H1 (cell line): Measurements from ENCODE around the gene RAB11A. TPM values are rescaled to one million over a fixed set of nuclear protein-coding genes. Genes with fewer than 3 reads are reported as not detected.

Source experiments
- CTCF ChIA-PET: fragments of 300-600 bp; sonication (Branson Sonifier 250); formaldehyde crosslinking; loops from one replicate; lab custom pipeline; 2021; ENCODE audit not compliant: partially characterized antibody; lab: Charles Lee
- POLR2A ChIA-PET: fragments of 300-600 bp; sonication (Branson Sonifier 250); formaldehyde crosslinking; loops from one replicate; lab custom pipeline; 2021; ENCODE audit warnings: inconsistent platforms; ENCODE audit not compliant: partially characterized antibody; lab: Charles Lee
- DNase-seq, 2 experiments: peaks; one replicate each; pipeline versions ENCODE4 v3.0.0 to v3.0.0-alpha.2; 2010 to 2022; ENCODE audit warnings: low spot score in 2 of 2, low read depth in 1 of 2, mixed read lengths in 1 of 2
- FAIRE-seq: peaks from 2 replicates; lab custom pipeline; 2011; peaks lifted over from hg19 to GRCh38; lab: Jason Lieb, UNC
- H2AFZ ChIP-seq: 2 replicates; pipeline ENCODE4 v1.8.1; 2012; ENCODE audit warnings: low read length, inconsistent platforms
- H2AK5ac ChIP-seq: 2 replicates; pipeline ENCODE4 v1.6.1; 2013; ENCODE audit warnings: low read depth, low read length
- H2BK120ac ChIP-seq: replicated peaks from 2 replicates; pipeline ENCODE3; 2013; ENCODE audit warnings: low read depth, low read length, inconsistent platforms
- H2BK12ac ChIP-seq: 2 replicates; pipeline ENCODE4 v1.6.1; 2013; ENCODE audit warnings: low read depth, low read length
- H2BK15ac ChIP-seq: 2 replicates; pipeline ENCODE4 v1.6.1; 2013; ENCODE audit warnings: low read length
- H2BK20ac ChIP-seq: 2 replicates; pipeline ENCODE4 v1.6.1; 2013; ENCODE audit warnings: low read length
- H2BK5ac ChIP-seq: 2 replicates; pipeline ENCODE4 v1.6.1; 2013; ENCODE audit warnings: low read depth, low read length
- H3K14ac ChIP-seq: 2 replicates; pipeline ENCODE4 v1.6.1; 2013; ENCODE audit warnings: inconsistent platforms; ENCODE audit not compliant: insufficient read length
- H3K18ac ChIP-seq: 2 replicates; pipeline ENCODE4 v1.6.1; 2013; ENCODE audit warnings: low read length; ENCODE audit errors: extremely low read depth
- H3K23ac ChIP-seq: 2 replicates; pipeline ENCODE4 v1.6.1; 2013; ENCODE audit warnings: inconsistent platforms; ENCODE audit not compliant: insufficient read length
- H3K23me2 ChIP-seq: 2 replicates; pipeline ENCODE4 v1.6.1; 2013; ENCODE audit warnings: low read depth, low read length
- H3K27ac ChIP-seq: 2 replicates; pipeline ENCODE4 v1.6.1; 2011; ENCODE audit warnings: low read depth, low read length, inconsistent platforms
- H3K27me3 ChIP-seq, 4 experiments: replicated peaks in 1 of 4; 1 replicate in 1 of 4; 2 replicates in 3 of 4; pipeline versions ENCODE4 v1.6.1 to v1.8.1; 2011 to 2013; ENCODE audit warnings: low read length in 3 of 4, mild to moderate bottlenecking in 3 of 4, inconsistent platforms in 2 of 4, mixed read lengths in 2 of 4, moderate library complexity in 1 of 4; ENCODE audit not compliant: control insufficient read depth in 3 of 4, insufficient read depth in 3 of 4; ENCODE audit errors: extremely low read depth in 1 of 4
- H3K36me3 ChIP-seq, 4 experiments: 2 replicates each; pipeline versions ENCODE4 v1.6.1 to v1.8.1; 2011 to 2013; ENCODE audit warnings: mild to moderate bottlenecking in 4 of 4, low read length in 3 of 4, moderate library complexity in 2 of 4, control low read depth in 1 of 4, inconsistent platforms in 1 of 4; ENCODE audit not compliant: insufficient read depth in 4 of 4, control insufficient read depth in 2 of 4
- H3K4ac ChIP-seq: replicated peaks from 2 replicates; pipeline ENCODE3; 2013; ENCODE audit warnings: low read length, low read depth, mixed read lengths, inconsistent platforms; ENCODE audit not compliant: insufficient read length
- H3K4me1 ChIP-seq, 4 experiments: replicated peaks in 1 of 4; 1 replicate in 1 of 4; 2 replicates in 3 of 4; pipeline versions ENCODE4 v1.6.1 to v1.8.1; 2011 to 2013; ENCODE audit warnings: low read length in 3 of 4, inconsistent platforms in 2 of 4, mixed read lengths in 1 of 4; ENCODE audit not compliant: insufficient read depth in 4 of 4, control insufficient read depth in 3 of 4
- H3K4me2 ChIP-seq, 2 experiments: 2 replicates each; pipeline versions ENCODE4 v1.6.1 to v1.8.1; 2011 to 2013; ENCODE audit warnings: low read depth in 2 of 2, low read length in 2 of 2, control low read depth in 1 of 2, inconsistent platforms in 1 of 2, mild to moderate bottlenecking in 1 of 2; ENCODE audit not compliant: insufficient read depth in 1 of 2
- H3K4me3 ChIP-seq, 4 experiments: fragments of 200-600, 300-600 bp in 1 of 4; sonication (generic), shearing (Covaris generic), sonication (Bioruptor Twin) in 1 of 4; 2 replicates each; pipeline versions ENCODE4 v1.5.1 to v1.8.1; 2011 to 2016; ENCODE audit warnings: low read length in 4 of 4, low read depth in 3 of 4, control low read depth in 2 of 4, inconsistent platforms in 2 of 4, mild to moderate bottlenecking in 2 of 4, mixed read lengths in 1 of 4, moderate library complexity in 1 of 4; ENCODE audit not compliant: insufficient read depth in 2 of 4; ENCODE audit errors: extremely low read depth in 1 of 4
- H3K56ac ChIP-seq: replicated peaks from 2 replicates; pipeline ENCODE3; 2013; ENCODE audit warnings: low read depth, mild to moderate bottlenecking, mixed read lengths, low read length, inconsistent platforms; ENCODE audit not compliant: insufficient read length
- H3K79me1 ChIP-seq: 2 replicates; pipeline ENCODE4 v1.6.1; 2013; ENCODE audit warnings: low read depth, low read length, control low read depth
- H3K79me2 ChIP-seq, 2 experiments: 2 replicates each; pipeline versions ENCODE4 v1.6.1 to v1.8.1; 2012 to 2013; ENCODE audit warnings: low read length in 2 of 2, mild to moderate bottlenecking in 2 of 2, inconsistent platforms in 1 of 2; ENCODE audit not compliant: insufficient read depth in 2 of 2, control insufficient read depth in 1 of 2
- H3K9ac ChIP-seq, 4 experiments: replicated peaks in 1 of 4; 1 replicate in 1 of 4; 2 replicates in 3 of 4; pipeline versions ENCODE4 v1.6.1 to v1.8.1; 2011 to 2013; ENCODE audit warnings: low read depth in 3 of 4, low read length in 3 of 4, control low read depth in 2 of 4, mild to moderate bottlenecking in 2 of 4, moderate library complexity in 2 of 4, inconsistent platforms in 1 of 4; ENCODE audit errors: extremely low read depth in 1 of 4
- H3K9me3 ChIP-seq, 2 experiments: 2 replicates each; pipeline versions ENCODE4 v1.6.1 to v1.8.1; 2012 to 2013; ENCODE audit warnings: mild to moderate bottlenecking in 2 of 2, moderate library complexity in 2 of 2, control low read depth in 1 of 2, inconsistent platforms in 1 of 2, low read depth in 1 of 2, low read length in 1 of 2, mixed read lengths in 1 of 2; ENCODE audit not compliant: insufficient read depth in 2 of 2
- H4K20me1 ChIP-seq, 2 experiments: replicated peaks in 1 of 2; 2 replicates each; pipeline versions ENCODE3 to v1.8.1; 2011 to 2013; ENCODE audit warnings: inconsistent platforms in 2 of 2, low read length in 2 of 2, mild to moderate bottlenecking in 1 of 2; ENCODE audit not compliant: insufficient read depth in 2 of 2, control insufficient read depth in 1 of 2
- H4K5ac ChIP-seq: 2 replicates; pipeline ENCODE4 v1.6.1; 2013; ENCODE audit warnings: low read length, low read depth, mixed read lengths, inconsistent platforms; ENCODE audit not compliant: insufficient read length
- H4K8ac ChIP-seq: 2 replicates; pipeline ENCODE4 v1.8.0; 2013; ENCODE audit warnings: mild to moderate bottlenecking, moderate library complexity, low read length, inconsistent platforms; ENCODE audit not compliant: insufficient read depth; ENCODE audit errors: extremely low read depth
- H4K91ac ChIP-seq: replicated peaks from 2 replicates; pipeline ENCODE3; 2013; ENCODE audit warnings: low read length, mixed read lengths, inconsistent platforms; ENCODE audit not compliant: insufficient read length
- CBX8 ChIP-seq: fragments of 300-800, 300-1000 bp; sonication (generic); IDR thresholded peaks from 2 replicates; pipeline ENCODE4 v1.7.1; 2016; ENCODE audit warnings: low read depth, low read length, borderline replicate concordance
- JUND ChIP-seq: IDR thresholded peaks from 2 replicates; pipeline ENCODE4 v1.6.1; 2011; ENCODE audit warnings: mild to moderate bottlenecking, improper control_type of control experiment, low read length
- SIN3A ChIP-seq, 2 experiments: IDR thresholded peaks in 1 of 2; conservative IDR thresholded peaks in 1 of 2; 2 replicates each; pipeline ENCODE4 v1.6.1; 2011 to 2012; ENCODE audit warnings: low read length in 2 of 2, improper control_type of control experiment in 1 of 2, low read depth in 1 of 2, mild to moderate bottlenecking in 1 of 2
- SIX5 ChIP-seq: IDR thresholded peaks from 2 replicates; pipeline ENCODE4 v1.6.1; 2011; ENCODE audit warnings: mild to moderate bottlenecking, low read depth, low read length
- SP4 ChIP-seq: IDR thresholded peaks from 2 replicates; pipeline ENCODE4 v1.6.1; 2012; ENCODE audit warnings: low read length, inconsistent platforms
- SUZ12 ChIP-seq: fragments of 200-600 bp; sonication (generic); IDR thresholded peaks from 2 replicates; pipeline ENCODE4 v1.6.1; 2012; ENCODE audit warnings: mild to moderate bottlenecking, inconsistent platforms, low read length, moderate library complexity, mixed read lengths
- TAF7 ChIP-seq: optimal IDR thresholded peaks from 2 replicates; pipeline ENCODE3; 2011; ENCODE audit warnings: low read depth, mild to moderate bottlenecking, inconsistent platforms, low read length, moderate library complexity, borderline replicate concordance
- TBP ChIP-seq: IDR thresholded peaks from 2 replicates; pipeline ENCODE4 v1.6.1; 2011; ENCODE audit warnings: low read depth, low read length, improper control_type of control experiment
- WGBS, 2 experiments: shearing (Covaris generic) in 1 of 2; methylation state at CpG; one replicate each; pipeline versions ENCODE4 v1.1.6 to v1.1.7; 2013 to 2015; ENCODE audit warnings: low lambda C conversion rate in 2 of 2, mixed read lengths in 2 of 2, inconsistent platforms in 1 of 2, low coverage in 1 of 2, missing lambda C conversion rate in 1 of 2; ENCODE audit not compliant: insufficient replicate concordance in 2 of 2, insufficient coverage in 1 of 2, insufficient read length in 1 of 2; ENCODE audit errors: extremely low coverage in 1 of 2, missing lambda C conversion rate in 1 of 2; 5-methylcytosine and 5-hydroxymethylcytosine counted together
- polyA plus RNA-seq, 7 experiments: library from polyadenylated mRNA; depleted of rRNA in 3 of 7; stranded (reverse) in 5 of 7; unstranded in 2 of 7; fragments of >200 nt in 5 of 7; fragments of 200-250 nt in 2 of 7; gene quantifications; 1 replicate in 5 of 7; 2 replicates in 1 of 7; 4 replicates in 1 of 7; pipeline versions ENCODE4 v1.2.1 to v1.2.3, GENCODE V29; 2011 to 2013; ENCODE audit warnings: missing spikeins in 2 of 7, mixed read lengths in 2 of 7
- total RNA-seq: library from RNA; stranded (reverse); fragmentation: NEBNext Ultra II Directional; extraction: Animal tissue kit (Norgen Biotek cat#: 25700); gene quantifications from 2 replicates; pipeline ENCODE4 v1.2.1, GENCODE V29; 2021
- TF ChIP-seq, protein P1 (sequence below), 3 experiments: IDR thresholded peaks; 1 replicate in 2 of 3; 2 replicates in 1 of 3; pipeline versions ENCODE4 v1.5.1 to v1.6.1; 2011; ENCODE audit warnings: low read length in 3 of 3, mild to moderate bottlenecking in 3 of 3, inconsistent platforms in 2 of 3, low read depth in 1 of 3, moderate library complexity in 1 of 3; ENCODE audit not compliant: insufficient read depth in 1 of 3; ENCODE audit errors: control extremely low read depth in 1 of 3

Gene RAB11A
- total and polyA plus RNA-seq, 2 of the 8 experiments (the other 6 are each of a cell fraction or from before 2014, with no cell fraction given): 211 to 254 TPM

DNA sequence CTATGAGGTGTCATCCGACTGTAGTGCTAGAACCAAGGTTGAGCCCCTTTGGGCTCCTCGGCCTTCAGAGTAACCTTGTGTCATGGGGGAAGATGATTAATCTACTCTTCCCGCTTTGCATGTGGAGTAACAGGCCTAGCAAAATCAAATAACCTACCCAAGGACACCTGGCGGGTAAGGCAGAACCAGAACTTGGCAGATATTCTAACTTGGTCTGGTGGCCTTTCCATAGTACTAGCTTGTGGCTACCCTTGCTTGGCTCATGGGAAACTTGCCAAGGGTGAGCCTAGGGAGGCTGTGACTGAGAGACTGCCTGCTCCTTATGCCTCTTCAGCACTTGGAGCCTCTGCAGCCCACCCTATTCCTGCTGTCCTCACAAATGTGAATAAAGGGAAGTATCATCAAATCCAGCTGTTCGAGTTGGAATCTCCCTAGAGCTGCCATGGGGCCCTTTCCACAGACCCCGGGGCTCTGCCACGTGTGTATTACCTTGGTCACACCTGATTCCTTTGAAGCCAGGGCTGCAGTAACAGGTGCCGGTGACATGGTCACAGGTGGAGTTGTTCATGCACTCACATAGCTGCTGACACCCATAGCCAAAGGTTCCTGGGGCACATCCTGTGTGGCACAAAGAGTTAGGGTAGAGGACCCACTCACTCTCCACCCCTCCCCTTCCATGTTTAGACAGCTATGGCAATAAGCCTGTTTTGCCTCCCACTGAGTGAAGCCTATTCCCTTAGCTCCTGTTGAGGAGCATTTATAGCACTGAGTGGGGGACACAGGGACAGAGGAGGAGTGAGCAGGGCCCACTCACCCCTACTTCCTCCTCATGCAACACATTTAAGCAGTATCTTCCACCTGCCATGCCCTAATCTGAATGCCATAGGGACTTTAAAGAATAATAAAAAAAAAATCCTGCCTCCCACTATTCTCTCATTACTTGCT, 46.0 kb downstream of the RAB11A start:
- CTCF ChIA-PET: interaction anchor here (0.7 to 6.2 kb wide), 7 partner anchors 10 to 274 kb away, joined by 3 to 46 read pairs (median 3); partner anchors contain the start of gene RAB11A
- no peak overlapping the region for H2BK5ac ChIP-seq
- TF ChIP-seq SIX5: no peak
- TF ChIP-seq SIN3A (conservative IDR thresholded peaks at IDR 0.05 in 1 of 2, IDR thresholded peaks at IDR 0.05 in 1 of 2; ENCODE audit: low read depth in 1 of 2, low read length in 2 of 2): no peak
- no peak for TF ChIP-seq CBX8
- TF ChIP-seq, protein P1, sequence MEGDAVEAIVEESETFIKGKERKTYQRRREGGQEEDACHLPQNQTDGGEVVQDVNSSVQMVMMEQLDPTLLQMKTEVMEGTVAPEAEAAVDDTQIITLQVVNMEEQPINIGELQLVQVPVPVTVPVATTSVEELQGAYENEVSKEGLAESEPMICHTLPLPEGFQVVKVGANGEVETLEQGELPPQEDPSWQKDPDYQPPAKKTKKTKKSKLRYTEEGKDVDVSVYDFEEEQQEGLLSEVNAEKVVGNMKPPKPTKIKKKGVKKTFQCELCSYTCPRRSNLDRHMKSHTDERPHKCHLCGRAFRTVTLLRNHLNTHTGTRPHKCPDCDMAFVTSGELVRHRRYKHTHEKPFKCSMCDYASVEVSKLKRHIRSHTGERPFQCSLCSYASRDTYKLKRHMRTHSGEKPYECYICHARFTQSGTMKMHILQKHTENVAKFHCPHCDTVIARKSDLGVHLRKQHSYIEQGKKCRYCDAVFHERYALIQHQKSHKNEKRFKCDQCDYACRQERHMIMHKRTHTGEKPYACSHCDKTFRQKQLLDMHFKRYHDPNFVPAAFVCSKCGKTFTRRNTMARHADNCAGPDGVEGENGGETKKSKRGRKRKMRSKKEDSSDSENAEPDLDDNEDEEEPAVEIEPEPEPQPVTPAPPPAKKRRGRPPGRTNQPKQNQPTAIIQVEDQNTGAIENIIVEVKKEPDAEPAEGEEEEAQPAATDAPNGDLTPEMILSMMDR (IDR thresholded peaks at IDR 0.05; ENCODE audit: control extremely low read depth in 1 of 3, insufficient read depth in 1 of 3, low read depth in 1 of 3, low read length in 3 of 3): no peak
- no peak for TF ChIP-seq SUZ12
- no peak for TF ChIP-seq JUND
- no peak for TF ChIP-seq TBP
- TF ChIP-seq TAF7: no peak
- no peak for TF ChIP-seq SP4

More for the DNA sequence above, 46.0 kb downstream of the RAB11A start:
- Histone ChIP-seq H2BK20ac (no peak overlapping the region), H3K27me3 (no peaks in the 10 kb centered on the region), H3K9me3 (no peaks in the 10 kb centered on the region), H3K4me1 (peaks cover 0 to 8% (median 2%) of the 10 kb centered on the region in 4 experiments; a peak in 5 of 7 replicates), H4K8ac (no peak overlapping the region), H2BK120ac (no peak overlapping the region), H4K5ac (no peak overlapping the region), H3K23me2 (no peaks in the 10 kb centered on the region), H3K9ac (no peak overlapping the region), H2AK5ac (no peak overlapping the region), H3K4me3 (no peak overlapping the region), H3K56ac (no peak overlapping the region), H3K36me3 (peaks cover 0 to 3% (median 0%) of the 10 kb centered on the region in 4 experiments; a peak in 1 of 8 replicates), H3K14ac (no peak overlapping the region), H3K79me2 (no peaks in the 10 kb centered on the region), H2BK15ac (no peak overlapping the region), H3K79me1 (no peaks in the 10 kb centered on the region), H3K18ac (no peak overlapping the region), H2AFZ (no peak overlapping the region), H3K27ac (no peak overlapping the region), H3K23ac (no peak overlapping the region), H4K91ac (no peak overlapping the region), H4K20me1 (peaks cover 2 to 8% of the 10 kb centered on the region in 2 experiments), H2BK12ac (no peak overlapping the region), H3K4me2 (no peak overlapping the region), H3K4ac (no peak overlapping the region)
- WGBS, 2 experiments: 92% methylated on average over 8 of the region's 8 CpGs; no CpG with 5 or more reads in 1 of the 2 experiments
- POLR2A ChIA-PET: no interaction called here
- FAIRE-seq (no peak), DNase-seq (no peak)
